Measurements from ENCODE around the gene TSC22D1. TPM values are rescaled to one million over a fixed set of nuclear protein-coding genes. Genes with fewer than 3 reads are reported as not detected.
A peak's percentile ranks its signal among the peaks of the same experiment; 100 is the strongest.

Gene TSC22D1
- total RNA-seq, 2 experiments from 2014 or later = 14.6 to 27.7 TPM

DNA sequence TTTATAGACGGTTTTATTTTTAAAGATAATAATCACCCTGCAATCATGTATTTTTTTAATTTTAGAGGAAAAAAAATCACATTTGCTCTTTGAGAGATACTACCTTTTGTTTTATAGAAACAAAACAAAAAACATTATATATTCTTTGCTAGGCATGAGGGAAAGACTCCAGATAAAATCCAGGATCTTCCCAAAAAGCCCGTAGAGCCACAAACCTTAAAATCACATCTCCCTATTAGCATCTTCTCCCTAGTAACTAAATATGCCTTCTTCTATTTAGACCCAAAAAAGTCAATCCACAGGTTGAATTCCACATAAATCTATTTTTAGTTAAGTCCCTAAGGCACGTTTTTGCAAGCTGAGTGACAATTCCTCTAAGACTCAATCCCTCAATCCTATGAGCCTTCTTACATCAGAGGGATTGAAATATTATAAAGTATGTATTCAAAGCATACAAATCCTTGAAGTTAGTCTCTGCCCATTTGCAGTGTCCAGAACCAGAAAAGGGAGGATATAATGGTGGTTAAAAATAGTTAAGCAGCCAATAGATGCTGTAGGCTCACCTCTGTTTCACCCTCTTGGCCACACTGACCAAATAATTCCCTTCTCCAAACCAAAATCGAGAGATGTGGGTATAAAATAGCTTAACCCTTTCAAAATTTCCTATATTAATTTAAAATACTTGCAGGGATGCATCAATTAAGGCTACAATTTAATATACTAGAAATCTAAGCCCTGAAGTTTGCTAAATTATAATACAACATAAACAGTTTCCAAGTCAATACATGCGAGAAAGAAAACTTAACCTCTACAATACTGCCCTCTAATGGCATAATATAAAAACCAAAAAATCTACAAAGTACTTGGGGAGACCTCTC lies 138.5 kb downstream of the TSC22D1 start:
- BruUV-seq (replicated peaks) = no TSS peak
- no peaks in the 10 kb centered on the region for H3K9me2 ChIP-seq (ENCODE audit: insufficient read depth, low read length)
- H3K9me3 ChIP-seq (ENCODE audit: low read length) = no peaks in the 10 kb centered on the region
- TF ChIP-seq, protein P1, sequence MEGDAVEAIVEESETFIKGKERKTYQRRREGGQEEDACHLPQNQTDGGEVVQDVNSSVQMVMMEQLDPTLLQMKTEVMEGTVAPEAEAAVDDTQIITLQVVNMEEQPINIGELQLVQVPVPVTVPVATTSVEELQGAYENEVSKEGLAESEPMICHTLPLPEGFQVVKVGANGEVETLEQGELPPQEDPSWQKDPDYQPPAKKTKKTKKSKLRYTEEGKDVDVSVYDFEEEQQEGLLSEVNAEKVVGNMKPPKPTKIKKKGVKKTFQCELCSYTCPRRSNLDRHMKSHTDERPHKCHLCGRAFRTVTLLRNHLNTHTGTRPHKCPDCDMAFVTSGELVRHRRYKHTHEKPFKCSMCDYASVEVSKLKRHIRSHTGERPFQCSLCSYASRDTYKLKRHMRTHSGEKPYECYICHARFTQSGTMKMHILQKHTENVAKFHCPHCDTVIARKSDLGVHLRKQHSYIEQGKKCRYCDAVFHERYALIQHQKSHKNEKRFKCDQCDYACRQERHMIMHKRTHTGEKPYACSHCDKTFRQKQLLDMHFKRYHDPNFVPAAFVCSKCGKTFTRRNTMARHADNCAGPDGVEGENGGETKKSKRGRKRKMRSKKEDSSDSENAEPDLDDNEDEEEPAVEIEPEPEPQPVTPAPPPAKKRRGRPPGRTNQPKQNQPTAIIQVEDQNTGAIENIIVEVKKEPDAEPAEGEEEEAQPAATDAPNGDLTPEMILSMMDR (conservative IDR thresholded peaks at IDR 0.05; ENCODE audit: low read length) = peak; percentile 88
- no peak for TF ChIP-seq EZH2phosphoT487 (IDR thresholded peaks at IDR 0.05; ENCODE audit: borderline replicate concordance, low read depth, low read length)
- no peaks in the 10 kb centered on the region for H4K20me1 ChIP-seq (ENCODE audit: insufficient read depth, low read length)
- peak overlapping the region; percentile 69; the same call in 1 of the 2 replicates for H2AFZ ChIP-seq (ENCODE audit: low read length)
- peak overlapping the region; percentile 66 for H3K4me3 ChIP-seq (ENCODE audit: low read depth, low read length, poor library complexity, severe bottlenecking)
- intact Hi-C loops (cut with micrococcal nuclease; ENCODE audit: unreplicated experiment) = loop anchor here (1.0 to 5.0 kb wide), 5 partner anchors 194 to 529 kb away; no protein-coding TSS in a partner anchor
- peaks cover 17% of the 10 kb centered on the region for H3K4me1 ChIP-seq (ENCODE audit: insufficient read depth, low read length, poor library complexity, severe bottlenecking)
- H3K36me3 ChIP-seq (ENCODE audit: insufficient read depth, low read length) = peaks cover 11% of the 10 kb centered on the region; the same call in 1 of the 2 replicates
- H3K27ac ChIP-seq (ENCODE audit: low read depth, low read length, poor library complexity, severe bottlenecking) = peak overlapping the region; percentile 19
- H3K79me2 ChIP-seq (ENCODE audit: insufficient read depth, low read depth, low read length) = no peaks in the 10 kb centered on the region
- CTCF ChIA-PET (ENCODE audit: unreplicated experiment) = interaction anchor here (0.6 to 1.4 kb wide), 4 partner anchors 163 to 1044 kb away, joined by 3 to 4 read pairs (median 3); no protein-coding TSS in a partner anchor
- POLR2A ChIA-PET = interaction anchor here (0.6 to 1.1 kb wide), 4 partner anchors 174 to 510 kb away, joined by 3 to 5 read pairs (median 3); no protein-coding TSS in a partner anchor
- peak; percentile 70 for DNase-seq (ENCODE audit: low spot score)
- H3K4me2 ChIP-seq (ENCODE audit: low read length) = peak overlapping the region; percentile 79

DNA sequence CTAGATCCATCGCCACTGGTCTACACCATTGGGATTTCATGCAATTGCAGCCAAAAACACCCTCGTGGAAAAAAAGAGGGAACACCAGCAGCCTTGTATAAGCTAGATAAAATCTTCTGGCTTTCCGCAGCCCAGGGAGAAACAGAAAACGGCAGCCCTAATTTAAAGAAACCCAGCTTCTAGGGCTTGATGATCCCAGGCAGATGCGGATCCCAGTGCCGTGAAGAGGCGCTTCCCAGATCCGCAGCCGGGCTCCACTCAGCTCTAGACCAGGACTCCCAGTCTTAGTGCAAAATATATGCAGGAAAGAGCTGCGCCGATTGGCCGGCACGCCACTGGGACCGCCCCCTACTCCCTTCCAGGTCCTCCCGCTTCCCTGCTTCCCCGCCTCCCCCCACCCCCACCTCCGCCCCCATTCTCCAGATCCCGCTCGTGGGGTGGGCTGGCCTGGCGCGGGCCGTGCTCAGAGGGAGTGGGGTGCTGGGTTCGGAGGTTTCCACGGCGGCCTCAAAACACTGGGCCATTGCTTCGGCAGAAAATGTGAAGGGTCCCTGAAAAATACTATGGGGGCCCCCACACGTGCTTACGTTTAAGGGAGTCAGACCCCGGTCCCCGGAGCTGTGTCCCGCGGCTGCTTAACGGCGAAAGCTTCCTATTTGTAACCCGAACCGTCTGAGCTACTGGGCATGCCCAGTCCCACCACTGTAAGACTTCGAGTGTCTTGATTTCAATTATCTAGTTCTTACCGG lies 139.4 kb downstream of the TSC22D1 start:
- Histone ChIP-seq H3K36me3 (ENCODE audit: insufficient read depth, low read length) (peaks cover 11% of the 10 kb centered on the region; the same call in 1 of the 2 replicates), H4K20me1 (ENCODE audit: insufficient read depth, low read length) (no peaks in the 10 kb centered on the region), H3K9me2 (ENCODE audit: insufficient read depth, low read length) (no peaks in the 10 kb centered on the region), H2AFZ (ENCODE audit: low read length) (peak overlapping the region; percentile 69; the same call in 1 of the 2 replicates), H3K4me2 (ENCODE audit: low read length) (peak overlapping the region; percentile 79), H3K4me3 (ENCODE audit: low read depth, low read length, poor library complexity, severe bottlenecking) (peak overlapping the region; percentile 66), H3K9me3 (ENCODE audit: low read length) (no peaks in the 10 kb centered on the region), H3K27ac (ENCODE audit: low read depth, low read length, poor library complexity, severe bottlenecking) (peak overlapping the region; percentile 19), H3K79me2 (ENCODE audit: insufficient read depth, low read depth, low read length) (no peaks in the 10 kb centered on the region), H3K4me1 (ENCODE audit: insufficient read depth, low read length, poor library complexity, severe bottlenecking) (peaks cover 17% of the 10 kb centered on the region)
- ChIA-PET CTCF (ENCODE audit: unreplicated experiment) (interaction anchor here (0.5 to 1.4 kb wide), 6 partner anchors 162 to 1043 kb away, joined by 3 to 4 read pairs (median 3); no protein-coding TSS in a partner anchor), POLR2A (interaction anchor here (0.6 to 1.1 kb wide), 5 partner anchors 173 to 567 kb away, joined by 3 to 5 read pairs (median 3); no protein-coding TSS in a partner anchor)
- peak; percentile 66 for DNase-seq (ENCODE audit: low spot score)
- intact Hi-C loops (cut with micrococcal nuclease; ENCODE audit: unreplicated experiment) = loop anchor here (1.0 to 5.0 kb wide), 4 partner anchors 193 to 528 kb away; no protein-coding TSS in a partner anchor
- no TSS peak for BruUV-seq (replicated peaks)
- TF ChIP-seq EZH2phosphoT487 (IDR thresholded peaks at IDR 0.05; ENCODE audit: borderline replicate concordance, low read depth, low read length) = no peak
- TF ChIP-seq, protein P1 (conservative IDR thresholded peaks at IDR 0.05; ENCODE audit: low read length) = no peak
